Caki2 (cell line): ENCODE data around the gene LRP1B. TPM values are rescaled to one million over a fixed set of nuclear protein-coding genes. Genes with fewer than 3 reads are reported as not detected.

Experiments used
- DNase-seq: peaks from one replicate; pipeline ENCODE4 v3.0.0-alpha.2; 2015; ENCODE audit warnings: low read depth
- in situ Hi-C: cut with HindIII; loops from 2 replicates; pipeline ENCODE4 v1.10.0; 2016; ENCODE audit warnings: low sequenced_read_pairs, low pct_unique_long_range_greater_than_20kb, mixed read lengths
- total RNA-seq: library from RNA; depleted of rRNA; stranded (reverse); fragments of >200 nt; shearing (Covaris generic); gene quantifications from 2 replicates; pipeline ENCODE4 v1.2.3, GENCODE V29; 2014; ENCODE audit warnings: low replicate concordance

The LRP1B gene
- total RNA-seq, 1 experiment from 2014 or later: 0.14 TPM

DNA sequence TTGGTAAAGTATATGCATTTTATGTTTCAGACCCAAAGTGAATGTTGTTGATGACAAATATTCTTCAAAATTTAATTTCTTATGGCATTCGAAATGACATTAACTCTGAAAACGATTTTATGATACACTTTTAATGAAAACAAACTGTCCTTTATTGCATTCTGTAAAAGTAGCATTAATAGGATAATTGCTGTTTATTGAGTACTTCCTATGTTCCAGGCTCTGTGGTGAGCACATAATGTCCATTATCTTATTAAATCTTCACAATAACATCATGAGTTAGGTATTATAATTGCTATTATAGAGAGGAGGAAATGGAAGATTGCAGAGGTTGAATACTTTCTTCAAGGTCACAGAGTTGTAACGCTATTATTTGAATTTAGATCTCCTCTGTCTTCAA is 638.0 kb downstream of the LRP1B start:
- no peak for DNase-seq
- in situ Hi-C loops: no loop called here

DNA sequence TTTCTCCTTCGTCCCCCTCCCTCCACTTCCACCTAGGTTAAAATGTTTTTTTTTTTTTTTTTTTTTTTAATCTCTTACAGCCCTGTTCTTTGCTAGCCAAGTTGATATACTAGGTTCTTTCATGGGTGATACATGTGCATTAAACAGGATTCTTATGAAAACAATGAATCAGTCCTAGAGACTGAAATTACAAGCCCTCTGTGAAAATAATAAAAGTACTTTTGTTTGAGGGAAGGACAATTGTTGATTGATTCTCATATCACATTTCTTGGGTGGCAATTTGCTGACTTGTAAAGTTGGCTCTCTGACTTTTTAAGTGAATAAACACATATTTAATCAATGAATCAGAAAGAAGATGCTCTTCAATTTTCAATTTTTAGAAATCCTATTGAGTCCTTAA is 639.9 kb downstream of the LRP1B start:
- in situ Hi-C loops: no loop called here

DNA sequence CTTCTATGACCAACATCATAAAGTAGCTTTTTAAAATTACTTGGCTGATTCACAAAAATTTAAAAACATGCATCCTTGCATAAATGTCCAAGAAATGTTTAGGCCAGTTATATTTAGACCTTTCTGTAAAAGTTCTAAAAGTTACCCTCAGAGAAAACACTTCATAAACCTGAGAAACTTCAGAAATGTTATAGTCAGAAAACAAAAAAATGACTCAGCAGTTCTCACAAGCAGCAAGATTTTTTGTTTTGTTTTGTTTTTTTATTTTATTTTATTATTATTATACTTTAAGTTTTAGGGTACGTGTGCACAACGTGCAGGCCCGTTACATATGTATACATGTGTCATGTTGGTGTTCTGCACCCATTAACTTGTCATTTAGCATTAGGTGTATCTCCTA is 648.1 kb downstream of the LRP1B start:
- no peak for DNase-seq
- in situ Hi-C loops: no loop called here

More for the DNA sequence above, 639.9 kb downstream of the LRP1B start:
- no peak for DNase-seq

DNA sequence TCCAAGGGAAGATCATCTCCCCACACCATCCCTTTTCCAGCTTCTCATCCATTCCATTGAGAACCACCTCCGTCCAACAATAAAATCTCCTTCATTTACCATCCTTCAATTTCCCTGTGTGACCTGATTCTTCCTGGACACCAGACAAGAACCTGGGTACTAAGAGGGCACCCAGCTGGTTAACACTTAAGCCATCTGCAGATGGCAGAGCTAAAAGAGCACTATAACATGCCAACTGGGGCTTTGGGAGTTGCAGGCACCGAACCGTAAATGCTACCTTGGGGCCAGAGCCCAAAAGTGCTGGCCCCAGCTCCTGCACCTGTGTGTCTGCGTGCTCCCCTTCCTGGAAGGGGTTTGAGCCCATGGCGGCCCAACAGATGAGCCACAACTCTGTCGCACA is 655.0 kb downstream of the LRP1B start:
- no peak for DNase-seq
- in situ Hi-C loops: no loop called here

DNA sequence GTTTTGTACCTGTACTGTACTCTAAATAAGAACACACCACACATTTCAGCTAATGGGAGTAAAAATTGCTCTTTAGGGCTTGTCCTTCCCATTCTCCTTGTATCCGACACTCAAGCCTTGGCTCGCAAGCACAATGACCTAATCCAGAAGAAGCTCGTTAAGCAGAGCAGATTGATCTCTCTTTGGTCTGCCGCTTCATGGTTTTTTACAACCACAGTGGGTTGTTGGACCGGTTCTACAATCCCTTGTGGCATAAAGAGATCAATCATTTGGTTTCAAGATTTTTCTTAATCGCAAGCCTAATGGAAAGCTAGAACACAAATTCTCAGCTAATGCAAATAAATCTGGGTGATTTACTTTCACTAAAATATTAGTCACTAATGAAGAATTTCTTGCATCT is 662.1 kb downstream of the LRP1B start:
- DNase-seq: no peak
- in situ Hi-C loops: no loop called here

DNA sequence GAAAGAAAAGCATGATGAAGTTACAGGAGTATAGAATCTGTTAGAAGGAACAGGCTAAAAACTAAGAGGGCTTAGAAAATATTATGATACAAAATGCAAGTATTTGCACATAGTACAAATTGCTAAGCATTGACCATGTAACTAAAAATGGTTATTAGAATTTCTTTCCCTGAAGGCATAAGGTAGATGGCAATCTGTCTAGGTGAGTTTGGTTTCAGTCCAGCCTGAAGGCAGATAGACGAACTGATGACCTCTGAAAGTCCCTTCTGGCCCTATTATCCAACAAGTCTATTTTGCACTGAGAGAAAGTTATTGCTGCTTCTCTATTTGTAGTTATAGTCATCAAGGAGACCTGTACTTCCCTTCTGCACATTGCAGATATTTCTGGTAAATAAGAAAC is 663.5 kb downstream of the LRP1B start:
- no peak for DNase-seq
- in situ Hi-C loops: no loop called here

DNA sequence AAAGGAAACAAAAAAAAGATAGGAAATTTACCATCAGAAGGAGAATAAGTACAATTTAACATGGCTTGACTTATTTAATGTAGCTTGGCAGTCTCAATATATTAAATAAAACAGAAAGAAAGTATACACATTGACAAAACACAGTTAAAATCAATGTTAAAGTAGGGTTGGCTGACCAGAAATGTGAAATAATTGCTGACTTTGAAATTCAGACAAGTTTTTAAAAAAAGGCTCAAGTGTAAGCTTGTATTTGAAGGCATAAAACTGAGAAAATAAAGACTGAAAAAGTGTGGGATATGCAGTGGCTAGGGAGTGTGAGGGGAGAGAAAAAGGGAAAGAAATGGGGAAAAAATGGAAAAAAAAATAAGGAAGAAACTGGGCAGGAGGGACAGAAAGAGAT is 665.8 kb downstream of the LRP1B start:
- DNase-seq: no peak
- in situ Hi-C loops: no loop called here

DNA sequence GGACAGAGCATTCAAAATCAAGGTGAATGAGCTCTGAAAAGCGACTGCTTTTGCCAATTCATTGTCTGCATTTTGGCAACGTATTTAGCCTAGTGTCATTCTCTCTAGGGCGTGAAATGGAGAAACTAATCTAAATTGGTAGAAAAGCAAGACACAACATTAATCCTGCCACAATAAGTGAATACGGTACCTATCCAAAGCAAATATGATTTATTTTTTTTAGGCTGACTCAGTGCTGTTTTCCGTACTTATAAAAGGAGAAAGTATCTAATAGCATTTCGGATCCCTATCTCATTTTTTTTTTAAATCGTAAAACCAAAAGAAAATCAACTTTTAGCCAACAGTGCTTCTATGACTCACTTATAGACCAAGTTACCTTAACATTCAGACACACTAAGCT is 672.5 kb downstream of the LRP1B start:
- DNase-seq: no peak
- in situ Hi-C loops: no loop called here

DNA sequence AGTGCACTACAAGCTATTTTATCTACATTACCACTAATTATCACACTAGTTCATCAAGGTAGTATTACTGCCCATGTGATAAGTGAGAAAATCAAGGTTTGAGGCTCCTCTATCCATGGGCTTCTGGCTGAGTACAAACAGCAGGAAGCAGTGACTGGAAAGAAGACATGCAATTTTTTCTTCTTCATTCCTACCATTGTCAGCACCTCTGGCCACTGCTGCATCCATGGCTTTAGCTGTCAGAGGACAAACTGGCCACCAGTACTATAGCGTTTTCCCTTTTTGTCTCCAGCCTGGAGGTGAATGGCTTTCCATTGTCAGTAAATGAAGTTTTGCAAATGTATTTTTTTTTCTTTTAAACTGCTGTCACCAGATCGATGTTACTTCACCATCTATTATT is 674.9 kb downstream of the LRP1B start:
- in situ Hi-C loops: no loop called here

DNA sequence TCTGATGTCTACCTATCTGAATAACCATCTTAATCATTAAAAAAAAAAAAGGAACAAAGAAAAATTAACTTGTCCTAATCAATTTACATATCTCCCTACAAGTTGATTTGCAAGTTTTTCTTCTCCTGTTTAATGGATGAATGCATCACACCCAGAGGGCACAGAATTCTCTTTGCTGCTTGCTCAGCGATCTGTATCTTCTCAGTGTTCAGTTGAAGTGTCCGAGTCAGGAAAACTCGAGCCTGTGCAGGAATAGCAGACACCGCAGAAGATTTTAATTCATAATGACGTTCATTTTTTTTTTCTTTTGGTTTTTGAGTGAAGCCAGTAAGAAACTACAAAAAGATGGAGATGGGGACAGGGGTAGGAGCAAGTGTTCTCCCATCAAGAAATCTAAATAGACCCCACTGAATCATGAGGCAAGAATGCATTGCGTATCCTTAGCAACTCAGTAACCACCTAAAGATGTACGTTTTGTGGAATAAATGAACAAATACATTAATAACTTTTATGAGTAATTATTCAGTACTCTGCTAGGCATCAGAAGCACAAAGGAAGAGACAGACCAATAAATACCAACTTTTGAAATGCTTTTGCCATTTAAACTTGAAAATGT is 675.5 kb downstream of the LRP1B start:
- DNase-seq: peak; percentile 21
- in situ Hi-C loops: no loop called here

More for the DNA sequence above, 674.9 kb downstream of the LRP1B start:
- DNase-seq: no peak

DNA sequence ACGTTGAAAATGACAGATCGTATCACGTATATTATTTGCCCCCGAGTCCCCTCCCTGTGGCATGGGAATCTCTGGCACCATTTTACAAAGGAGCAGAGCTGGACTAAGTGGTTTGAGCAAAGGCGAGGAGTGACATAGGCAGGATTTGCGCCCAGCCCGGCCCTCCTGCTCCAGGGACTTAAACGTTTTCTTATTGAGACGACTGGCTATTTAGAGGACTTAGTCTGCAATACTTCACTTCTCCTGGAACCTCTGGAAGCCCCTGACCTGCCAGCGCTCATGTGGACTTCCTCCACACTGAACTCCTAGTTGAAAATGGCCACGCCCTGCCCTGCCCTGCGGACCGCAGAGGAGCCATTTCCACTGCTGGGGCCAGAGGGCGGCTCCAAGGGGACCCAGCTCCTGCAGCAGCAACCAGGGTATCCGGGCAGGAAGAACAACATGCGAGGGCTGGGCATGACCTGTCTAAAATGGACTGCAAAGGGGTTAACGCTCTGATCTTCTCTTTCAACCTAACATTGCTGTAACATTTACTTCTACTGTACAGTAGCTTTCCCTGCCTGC is 690.7 kb downstream of the LRP1B start:
- DNase-seq: no peak
- in situ Hi-C loops: no loop called here

DNA sequence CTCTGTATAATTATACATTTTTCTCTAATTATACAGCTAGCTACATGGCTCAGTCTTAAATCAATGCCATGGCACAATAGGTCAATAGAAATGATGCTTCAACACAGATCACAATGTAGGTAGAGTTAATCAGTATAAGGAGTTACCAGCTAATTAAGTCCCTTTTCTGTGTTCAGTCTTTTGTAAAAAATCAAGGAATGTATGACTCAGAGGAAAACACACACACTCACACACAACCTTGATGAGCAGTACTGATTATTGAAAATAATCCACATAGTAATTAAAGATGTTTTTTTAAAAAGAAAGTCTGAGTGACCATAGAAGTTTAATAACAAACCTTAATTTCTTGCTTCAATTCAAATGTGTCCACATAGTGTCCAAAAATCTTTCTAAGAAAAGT is 691.3 kb downstream of the LRP1B start:
- no peak for DNase-seq
- in situ Hi-C loops: no loop called here

DNA sequence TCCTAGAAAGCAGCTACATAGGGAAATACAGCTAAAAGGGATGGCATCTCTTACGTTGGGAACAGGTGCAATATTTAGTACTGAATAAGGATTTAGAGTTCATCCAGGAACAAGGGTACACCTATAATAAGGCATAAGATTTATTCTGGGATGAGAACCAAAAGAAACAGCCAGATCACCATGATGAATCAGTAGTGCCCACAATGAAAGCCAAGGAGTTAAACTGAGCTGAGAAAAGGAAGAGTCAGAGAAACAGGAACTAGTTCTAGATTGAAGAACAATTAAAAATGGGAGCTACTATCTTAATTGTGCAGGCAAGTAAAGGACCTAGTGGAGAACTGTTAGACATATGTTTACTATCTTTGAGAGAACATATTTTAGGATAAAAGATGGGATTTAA is 692.3 kb downstream of the LRP1B start:
- DNase-seq: no peak
- in situ Hi-C loops: no loop called here

DNA sequence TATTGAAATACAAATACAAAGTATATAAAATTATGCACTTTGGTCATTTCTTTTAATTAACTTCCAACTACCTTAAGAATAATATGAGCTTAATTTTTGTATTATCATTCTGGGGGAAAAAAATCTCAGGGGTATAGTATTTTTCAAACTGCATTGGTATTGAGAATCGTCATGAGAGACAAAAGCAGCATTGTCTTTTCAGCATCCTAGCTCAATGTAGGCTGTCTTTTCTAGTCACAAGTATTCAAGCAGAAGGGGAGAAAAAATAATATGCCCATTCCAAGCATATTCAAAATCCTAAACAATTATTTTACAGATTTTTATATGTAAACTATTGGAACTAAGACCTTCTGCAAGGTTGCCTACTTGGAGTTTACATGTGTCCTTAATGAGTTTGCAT is 693.3 kb downstream of the LRP1B start:
- DNase-seq: no peak
- in situ Hi-C loops: no loop called here

DNA sequence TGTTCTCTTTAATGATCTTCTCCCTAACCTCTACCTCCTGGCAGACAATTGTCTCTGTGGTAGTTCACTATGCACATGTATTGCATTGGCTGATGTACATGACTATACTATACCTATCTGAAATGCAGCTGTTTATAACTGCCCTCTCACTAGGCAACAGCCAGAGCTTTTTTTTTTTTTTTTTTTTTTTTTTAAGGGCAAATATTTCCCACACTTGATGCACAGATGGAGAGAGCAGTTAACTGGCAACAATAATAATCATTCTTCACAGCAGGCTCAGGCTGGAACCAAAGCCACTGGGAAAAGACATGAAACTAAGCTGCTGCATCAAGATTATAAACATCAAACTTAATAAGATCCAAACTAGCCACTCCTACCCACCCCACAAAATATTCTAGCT is 707.7 kb downstream of the LRP1B start:
- in situ Hi-C loops: no loop called here
- no peak for DNase-seq

DNA sequence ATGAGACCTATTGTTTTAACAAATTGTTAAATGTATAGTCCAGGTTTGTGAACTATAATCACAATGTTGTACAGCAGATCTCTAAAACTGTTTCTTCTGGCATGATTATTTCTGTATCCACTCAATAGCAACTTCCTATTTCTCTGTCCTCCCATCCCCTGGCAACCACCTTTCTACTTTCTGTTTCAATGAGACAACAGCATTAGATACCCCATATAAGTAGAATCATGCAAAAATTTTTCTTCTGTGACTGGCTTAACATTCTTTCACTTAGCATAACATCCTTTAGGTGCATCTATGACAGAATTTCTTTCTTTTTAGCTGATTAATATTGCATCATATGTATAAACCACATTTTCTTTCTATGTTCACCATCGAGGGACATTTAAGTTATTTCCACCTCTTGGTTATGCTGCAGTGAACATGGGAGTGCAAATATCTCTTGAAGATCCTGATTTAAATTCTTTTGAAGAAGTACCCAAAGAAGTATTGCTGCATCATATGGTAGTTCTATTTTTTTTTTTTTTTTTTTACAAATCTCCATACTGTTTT is 713.5 kb downstream of the LRP1B start:
- DNase-seq: no peak

DNA sequence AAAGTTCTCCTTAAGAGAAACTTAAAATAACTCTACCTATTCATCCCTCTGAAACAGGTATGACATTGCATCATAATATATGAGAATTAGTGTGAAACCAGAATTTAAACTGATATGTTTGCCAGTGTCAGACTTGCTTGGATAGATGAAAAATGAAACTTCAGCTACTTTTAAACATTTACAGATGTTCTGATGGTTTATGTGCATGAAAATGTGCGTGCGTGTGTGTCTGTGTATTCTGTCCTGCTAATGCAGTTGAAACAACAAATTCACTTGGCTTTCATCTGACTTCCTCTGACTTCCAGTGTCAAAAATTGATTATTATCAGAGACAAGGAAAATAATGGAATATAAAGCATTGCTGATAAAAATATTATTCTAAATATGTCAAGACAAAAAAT is 719.4 kb downstream of the LRP1B start:
- DNase-seq: no peak
- in situ Hi-C loops: no loop called here

More for the DNA sequence above, 713.5 kb downstream of the LRP1B start:
- in situ Hi-C loops: no loop called here

DNA sequence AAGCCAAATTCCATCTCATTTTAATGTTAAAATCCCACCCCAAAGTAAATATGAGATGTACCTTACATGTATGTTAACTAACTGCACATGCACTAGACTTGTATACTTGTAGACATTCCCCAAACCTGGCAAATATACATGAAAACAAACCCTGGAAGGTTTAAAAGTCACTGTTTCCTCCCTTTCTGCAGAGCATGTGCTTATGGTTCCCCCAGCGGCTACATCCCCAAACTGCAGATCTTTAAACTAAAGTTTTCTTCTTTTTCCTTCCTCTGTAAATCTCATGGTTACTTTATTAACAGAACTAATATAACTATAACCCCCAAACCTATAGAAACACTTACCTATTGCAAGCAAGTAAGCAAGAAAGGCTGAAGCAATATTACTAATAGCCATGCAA is 731.5 kb downstream of the LRP1B start:
- in situ Hi-C loops: no loop called here
- no peak for DNase-seq

DNA sequence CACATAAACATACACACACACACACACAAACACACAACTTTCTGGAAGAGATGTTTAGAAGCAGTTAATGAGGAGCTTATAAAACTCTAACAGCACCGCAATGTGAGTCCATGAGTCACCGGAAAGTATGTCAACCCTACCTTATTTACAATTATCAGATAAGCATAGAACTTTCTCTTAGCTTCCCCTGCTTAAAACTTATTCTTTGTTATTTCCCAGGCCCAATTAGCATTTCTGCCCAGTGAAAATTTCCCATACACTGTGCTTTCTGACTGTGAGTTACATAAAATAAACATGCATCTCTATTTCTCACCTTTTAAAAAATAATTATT is 737.6 kb downstream of the LRP1B start:
- DNase-seq: peak; percentile 21
- in situ Hi-C loops: no loop called here

DNA sequence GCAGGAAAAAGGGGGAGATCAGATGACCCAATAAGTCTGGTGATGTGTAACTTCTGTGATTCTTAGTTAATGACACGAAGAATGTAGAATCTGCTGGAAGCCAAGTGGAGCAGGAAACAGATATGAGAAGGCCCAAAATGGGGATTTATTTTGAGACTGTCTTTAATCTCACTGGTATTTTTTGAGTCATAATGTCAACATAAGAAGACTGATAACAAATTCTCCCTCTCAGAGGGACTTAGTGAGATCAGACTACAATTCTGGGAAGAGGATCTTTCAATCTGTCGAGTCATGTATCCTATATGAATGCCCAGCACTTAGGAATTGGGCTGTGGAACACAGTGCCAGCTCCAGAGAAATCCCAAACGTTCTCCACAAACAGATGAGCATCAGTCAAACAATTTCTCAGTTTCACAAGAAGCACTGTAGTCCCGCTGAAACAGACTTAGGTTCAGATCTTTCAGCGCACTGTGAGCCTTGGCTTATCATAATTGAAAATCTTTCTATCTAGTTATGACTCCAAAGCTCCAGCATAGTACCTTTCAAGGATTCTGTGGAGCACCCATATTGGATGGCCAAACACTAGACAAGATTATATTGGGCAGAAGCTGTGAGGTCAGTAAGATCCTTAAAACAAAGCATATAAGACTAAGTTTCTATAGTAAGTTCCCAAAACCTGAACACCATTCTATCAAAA is 738.2 kb downstream of the LRP1B start:
- DNase-seq: peak; percentile 64
- in situ Hi-C loops: no loop called here
